Panc1 (cell line): ENCODE results near the gene UIMC1. TPM values are rescaled to one million over a fixed set of nuclear protein-coding genes. Genes with fewer than 3 reads are reported as not detected.

ENCODE experiments used
- ATAC-seq: fragments of 200-7000 bp; cut with Tn5 transposase; 2 replicates; pipeline ENCODE4 v1.9.1; 2020; ENCODE audit warnings: mild to moderate bottlenecking, moderate library complexity
- BruUV-seq: library from RNA; stranded (reverse); fragments of 400-500 nt; replicated peaks from 2 replicates; lab custom pipeline; 2021; lab: Mats Ljungman, UMichigan
- CTCF ChIA-PET: fragments of 300-600 bp; sonication (Branson Sonifier 250); formaldehyde crosslinking; loops from one replicate; lab custom pipeline; 2022; ENCODE audit warnings: antibody characterized with exemption; lab: Charles Lee
- POLR2A ChIA-PET: fragments of 300-600 bp; sonication (Branson Sonifier 250); formaldehyde crosslinking; loops from one replicate; lab custom pipeline; 2022; ENCODE audit warnings: antibody characterized with exemption; lab: Charles Lee
- DNase-seq: peaks from one replicate; pipeline ENCODE4 v3.0.0-alpha.2; 2010; ENCODE audit warnings: low read depth, low spot score
- H3K27ac ChIP-seq: 2 replicates; pipeline ENCODE4 v1.5.1; 2011; ENCODE audit warnings: mild to moderate bottlenecking, low read length, inconsistent platforms
- H3K27me3 ChIP-seq: fragments of 200-500 bp; sonication (Bioruptor generic); 2 replicates; pipeline ENCODE4 v1.6.0; 2014; ENCODE audit warnings: low read length, inconsistent platforms; ENCODE audit not compliant: control insufficient read depth, insufficient read depth
- H3K36me3 ChIP-seq: fragments of 200-500 bp; sonication (Bioruptor generic); 2 replicates; pipeline ENCODE4 v1.5.1; 2014; ENCODE audit warnings: inconsistent platforms, mild to moderate bottlenecking, low read length, moderate library complexity; ENCODE audit not compliant: control insufficient read depth, insufficient read depth
- H3K4me1 ChIP-seq: 2 replicates; pipeline ENCODE4 v1.5.1; 2011; ENCODE audit warnings: inconsistent platforms, mild to moderate bottlenecking, low read length, moderate library complexity; ENCODE audit not compliant: control insufficient read depth, insufficient read depth
- H3K4me3 ChIP-seq, 2 experiments: 2 replicates each; pipeline ENCODE4 v1.5.1; 2011 to 2012; ENCODE audit warnings: low read depth in 2 of 2, low read length in 2 of 2, mild to moderate bottlenecking in 2 of 2, inconsistent platforms in 1 of 2, moderate library complexity in 1 of 2
- H3K9me3 ChIP-seq: fragments of 200-500 bp; sonication (Bioruptor generic); 2 replicates; pipeline ENCODE4 v1.5.1; 2014; ENCODE audit warnings: low read depth, mild to moderate bottlenecking, inconsistent platforms, low read length, moderate library complexity; ENCODE audit not compliant: control insufficient read depth, insufficient read depth
- CTCF ChIP-seq: fragments of 450-650 bp; IDR thresholded peaks from 2 replicates; pipeline ENCODE4 v1.5.1; 2017; ENCODE audit warnings: mild to moderate bottlenecking
- POLR2AphosphoS5 ChIP-seq: IDR thresholded peaks from 2 replicates; pipeline ENCODE4 v1.6.1; 2012; ENCODE audit warnings: mild to moderate bottlenecking, low read depth, low read length, moderate library complexity
- SIN3A ChIP-seq: IDR thresholded peaks from 2 replicates; pipeline ENCODE4 v1.6.1; 2012; ENCODE audit warnings: low read depth, mild to moderate bottlenecking, low read length, moderate library complexity, borderline replicate concordance; ENCODE audit not compliant: insufficient read depth
- TCF7L2 ChIP-seq: IDR thresholded peaks from 2 replicates; pipeline ENCODE4 v1.6.1; 2011; ENCODE audit warnings: mild to moderate bottlenecking, low read depth, low read length, inconsistent platforms
- in situ Hi-C: cut with HindIII; loops from 2 replicates; pipeline ENCODE4 v1.10.0; 2016; ENCODE audit warnings: low sequenced_read_pairs, low pct_unique_long_range_greater_than_20kb
- intact Hi-C: fragments of 100-400 bp; cut with micrococcal nuclease; formaldehyde crosslinking; loops from one replicate; pipeline ENCODE4 v1.10.0; 2022; ENCODE audit not compliant: unreplicated experiment
- total RNA-seq: library from RNA; stranded (reverse); gene quantifications from one replicate; pipeline ENCODE4 v1.2.1, GENCODE V29; 2021; ENCODE audit not compliant: unreplicated experiment
- TF ChIP-seq, protein P1 (sequence below), 2 experiments: IDR thresholded peaks; 2 replicates each; pipeline ENCODE4 v1.6.1; 2011 to 2012; ENCODE audit warnings: low read depth in 2 of 2, control low read depth in 1 of 2, low read length in 1 of 2, mild to moderate bottlenecking in 1 of 2, moderate library complexity in 1 of 2; ENCODE audit not compliant: insufficient read depth in 1 of 2

Gene UIMC1
- total RNA-seq, 1 experiment from 2014 or later, result 37.1 TPM

DNA sequence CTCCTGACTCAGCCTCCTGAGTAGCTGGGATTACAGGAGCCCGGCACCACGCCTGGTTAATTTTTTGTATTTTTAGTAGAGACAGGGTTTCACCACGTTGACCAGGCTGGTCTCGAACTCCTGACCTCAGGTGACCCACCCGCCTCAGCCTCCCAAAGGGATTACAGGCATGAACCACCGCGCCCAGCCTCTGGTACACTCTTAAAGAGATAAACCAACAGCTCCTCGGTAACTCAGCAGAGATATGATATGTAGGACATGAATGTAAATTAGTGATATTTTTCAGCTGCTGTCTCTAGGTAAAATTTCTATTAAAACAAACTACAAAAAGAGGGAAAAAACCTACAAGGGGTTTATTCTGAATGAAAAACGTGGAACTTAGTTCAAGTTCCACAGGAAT is 64.6 kb downstream of the UIMC1 start:
- Histone ChIP-seq H3K9me3 (no peaks in the 10 kb centered on the region), H3K36me3 (peaks cover 16% of the 10 kb centered on the region; the same call in 1 of the 2 replicates), H3K4me3 (no peak overlapping the region), H3K27me3 (no peaks in the 10 kb centered on the region), H3K4me1 (no peaks in the 10 kb centered on the region), H3K27ac (no peak overlapping the region)
- BruUV-seq, result no TSS peak
- ATAC-seq (no peak), DNase-seq (no peak)
- TF ChIP-seq SIN3A (no peak), POLR2AphosphoS5 (no peak), CTCF (no peak), TCF7L2 (no peak)
- TF ChIP-seq, protein P1, sequence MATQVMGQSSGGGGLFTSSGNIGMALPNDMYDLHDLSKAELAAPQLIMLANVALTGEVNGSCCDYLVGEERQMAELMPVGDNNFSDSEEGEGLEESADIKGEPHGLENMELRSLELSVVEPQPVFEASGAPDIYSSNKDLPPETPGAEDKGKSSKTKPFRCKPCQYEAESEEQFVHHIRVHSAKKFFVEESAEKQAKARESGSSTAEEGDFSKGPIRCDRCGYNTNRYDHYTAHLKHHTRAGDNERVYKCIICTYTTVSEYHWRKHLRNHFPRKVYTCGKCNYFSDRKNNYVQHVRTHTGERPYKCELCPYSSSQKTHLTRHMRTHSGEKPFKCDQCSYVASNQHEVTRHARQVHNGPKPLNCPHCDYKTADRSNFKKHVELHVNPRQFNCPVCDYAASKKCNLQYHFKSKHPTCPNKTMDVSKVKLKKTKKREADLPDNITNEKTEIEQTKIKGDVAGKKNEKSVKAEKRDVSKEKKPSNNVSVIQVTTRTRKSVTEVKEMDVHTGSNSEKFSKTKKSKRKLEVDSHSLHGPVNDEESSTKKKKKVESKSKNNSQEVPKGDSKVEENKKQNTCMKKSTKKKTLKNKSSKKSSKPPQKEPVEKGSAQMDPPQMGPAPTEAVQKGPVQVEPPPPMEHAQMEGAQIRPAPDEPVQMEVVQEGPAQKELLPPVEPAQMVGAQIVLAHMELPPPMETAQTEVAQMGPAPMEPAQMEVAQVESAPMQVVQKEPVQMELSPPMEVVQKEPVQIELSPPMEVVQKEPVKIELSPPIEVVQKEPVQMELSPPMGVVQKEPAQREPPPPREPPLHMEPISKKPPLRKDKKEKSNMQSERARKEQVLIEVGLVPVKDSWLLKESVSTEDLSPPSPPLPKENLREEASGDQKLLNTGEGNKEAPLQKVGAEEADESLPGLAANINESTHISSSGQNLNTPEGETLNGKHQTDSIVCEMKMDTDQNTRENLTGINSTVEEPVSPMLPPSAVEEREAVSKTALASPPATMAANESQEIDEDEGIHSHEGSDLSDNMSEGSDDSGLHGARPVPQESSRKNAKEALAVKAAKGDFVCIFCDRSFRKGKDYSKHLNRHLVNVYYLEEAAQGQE (IDR thresholded peaks at IDR 0.05; ENCODE audit: insufficient read depth in 1 of 2, low read depth in 2 of 2, low read length in 1 of 2), result no peak
- POLR2A ChIA-PET, result interaction anchor here (0.7 kb wide), 1 partner anchor 167 kb away, joined by 5 read pairs; no protein-coding TSS in a partner anchor
- CTCF ChIA-PET, result no interaction called here
- intact Hi-C loops, result no loop called here
- in situ Hi-C loops, result no loop called here

GRCh38 chr5:176938472-176938871 is 68.1 kb downstream of the UIMC1 start:
- intact Hi-C loops, result no loop called here
- Histone ChIP-seq H3K27me3 (no peaks in the 10 kb centered on the region), H3K4me1 (no peaks in the 10 kb centered on the region), H3K36me3 (peaks cover 10% of the 10 kb centered on the region; the same call in 1 of the 2 replicates), H3K27ac (no peak overlapping the region), H3K4me3 (no peak overlapping the region), H3K9me3 (no peaks in the 10 kb centered on the region)
- CTCF ChIA-PET, result interaction anchor here (0.7 kb wide), 2 partner anchors 14 to 278 kb away, joined by 3 to 11 read pairs; no protein-coding TSS in a partner anchor
- in situ Hi-C loops, result no loop called here
- TF ChIP-seq SIN3A, result no peak
- no peak for TF ChIP-seq POLR2AphosphoS5
- TF ChIP-seq, protein P1 (IDR thresholded peaks at IDR 0.05; ENCODE audit: insufficient read depth in 1 of 2, low read depth in 2 of 2, low read length in 1 of 2), result no peak
- TF ChIP-seq CTCF, result no peak
- no peak for TF ChIP-seq TCF7L2
- no peak for DNase-seq
- ATAC-seq, result no peak
- no TSS peak for BruUV-seq
- POLR2A ChIA-PET, result interaction anchor here (0.7 kb wide), 1 partner anchor 746 kb away, joined by 15 read pairs; no protein-coding TSS in a partner anchor
